Measurements from ENCODE around the gene P2RY6. TPM values are rescaled to one million over a fixed set of nuclear protein-coding genes. Genes with fewer than 3 reads are reported as not detected.

Gene P2RY6
- total RNA-seq, 4 donors from 2014 or later = 0.76 to 1.0 TPM; not detected in 2

DNA sequence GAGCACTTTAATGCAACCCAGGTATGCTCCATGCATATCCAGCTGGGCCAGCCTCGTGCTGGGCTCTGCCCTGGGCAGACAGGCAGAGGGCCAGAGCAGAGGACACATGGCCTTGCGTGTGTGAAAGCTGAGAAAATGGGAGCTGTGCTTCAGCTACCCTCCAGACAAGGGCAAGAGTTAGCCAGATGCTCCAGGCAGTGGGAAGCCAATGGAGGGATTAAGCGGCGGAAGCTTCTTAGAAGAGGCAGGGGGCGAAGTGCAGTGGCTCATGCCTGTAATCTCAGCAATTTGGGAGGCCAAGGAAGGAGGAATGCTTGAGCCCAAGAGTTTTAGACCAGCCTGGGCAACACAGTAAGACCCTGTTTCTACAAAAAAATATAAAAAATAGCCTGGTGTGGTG lies 26.1 kb downstream of the P2RY6 start:
- DNase-seq = no peak
- no peaks in the 10 kb centered on the region for H3K4me1 ChIP-seq
- no peak overlapping the region for H3K4me3 ChIP-seq
- intact Hi-C loops (cut with DNase I; ENCODE audit: low total_unique reads) = loop anchor here (5.0 kb wide), 1 partner anchor 39 kb away; no protein-coding TSS in a partner anchor
- no peak overlapping the region for H3K27ac ChIP-seq
- TF ChIP-seq, protein P1, sequence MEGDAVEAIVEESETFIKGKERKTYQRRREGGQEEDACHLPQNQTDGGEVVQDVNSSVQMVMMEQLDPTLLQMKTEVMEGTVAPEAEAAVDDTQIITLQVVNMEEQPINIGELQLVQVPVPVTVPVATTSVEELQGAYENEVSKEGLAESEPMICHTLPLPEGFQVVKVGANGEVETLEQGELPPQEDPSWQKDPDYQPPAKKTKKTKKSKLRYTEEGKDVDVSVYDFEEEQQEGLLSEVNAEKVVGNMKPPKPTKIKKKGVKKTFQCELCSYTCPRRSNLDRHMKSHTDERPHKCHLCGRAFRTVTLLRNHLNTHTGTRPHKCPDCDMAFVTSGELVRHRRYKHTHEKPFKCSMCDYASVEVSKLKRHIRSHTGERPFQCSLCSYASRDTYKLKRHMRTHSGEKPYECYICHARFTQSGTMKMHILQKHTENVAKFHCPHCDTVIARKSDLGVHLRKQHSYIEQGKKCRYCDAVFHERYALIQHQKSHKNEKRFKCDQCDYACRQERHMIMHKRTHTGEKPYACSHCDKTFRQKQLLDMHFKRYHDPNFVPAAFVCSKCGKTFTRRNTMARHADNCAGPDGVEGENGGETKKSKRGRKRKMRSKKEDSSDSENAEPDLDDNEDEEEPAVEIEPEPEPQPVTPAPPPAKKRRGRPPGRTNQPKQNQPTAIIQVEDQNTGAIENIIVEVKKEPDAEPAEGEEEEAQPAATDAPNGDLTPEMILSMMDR (IDR thresholded peaks at IDR 0.05) = no peak
- no peak for TF ChIP-seq POLR2A (IDR thresholded peaks at IDR 0.05)
- no peaks in the 10 kb centered on the region for H3K36me3 ChIP-seq
- H3K27me3 ChIP-seq = no peaks in the 10 kb centered on the region
- no peaks in the 10 kb centered on the region for H3K9me3 ChIP-seq

DNA sequence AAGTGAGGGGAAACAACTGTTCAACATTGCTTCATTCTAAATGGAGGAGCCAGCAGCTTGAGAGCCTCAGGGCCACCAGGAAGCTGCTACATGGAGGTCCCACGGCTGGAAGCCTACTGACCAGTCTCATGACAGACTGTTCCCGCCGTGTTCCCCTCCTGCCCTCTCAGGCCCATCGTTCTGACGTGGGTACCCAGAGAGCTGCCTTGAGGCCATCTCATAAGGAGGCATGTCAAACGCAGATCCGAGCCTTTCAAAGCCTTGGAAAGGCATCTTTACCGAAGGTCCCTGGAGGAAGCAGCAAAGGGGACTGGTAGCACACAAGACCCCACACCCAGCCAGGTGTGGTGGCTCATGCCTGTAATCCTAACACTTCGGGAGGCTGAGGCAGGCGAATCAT lies 27.6 kb downstream of the P2RY6 start:
- intact Hi-C loops (cut with DNase I; ENCODE audit: low total_unique reads) = loop anchor here (5.0 kb wide), 1 partner anchor 38 kb away; no protein-coding TSS in a partner anchor

DNA sequence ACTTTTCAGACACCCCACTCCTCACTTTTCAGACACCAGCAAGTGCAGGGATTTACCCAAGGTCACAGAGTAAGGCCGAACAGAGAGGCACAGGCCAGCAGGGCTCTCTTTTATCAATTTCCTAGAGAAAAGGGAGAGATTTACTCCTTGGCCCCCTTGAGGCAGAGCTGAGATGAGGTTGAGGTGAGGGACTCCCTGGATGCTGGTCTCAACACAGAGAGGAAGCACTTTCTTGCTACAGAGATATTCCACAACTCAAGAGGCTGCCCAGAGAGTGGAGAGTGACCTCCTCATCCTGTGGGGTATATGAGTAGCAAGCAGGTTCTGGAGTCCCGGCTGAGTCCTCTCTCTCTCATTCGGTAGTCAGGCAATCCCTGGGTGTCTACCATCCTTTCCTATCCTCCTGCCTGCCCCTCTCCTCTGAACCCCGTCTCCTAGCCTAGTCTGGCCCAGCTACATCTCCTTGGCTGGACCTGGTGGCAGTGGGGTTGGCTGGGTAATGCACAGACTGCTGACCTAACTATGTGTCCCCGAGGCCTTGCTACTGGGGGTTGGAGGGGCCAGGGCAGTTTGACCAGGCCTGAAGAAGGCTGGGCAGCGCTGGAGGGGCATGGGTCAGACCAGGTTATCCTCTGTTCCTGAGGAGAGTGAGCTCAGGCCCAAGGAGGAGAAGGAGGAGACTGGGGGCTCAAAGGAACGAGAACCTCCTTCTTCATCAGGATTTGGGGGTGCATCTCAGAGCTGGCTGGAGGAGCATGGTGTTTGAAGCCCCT lies 34.1 kb downstream of the P2RY6 start:
- Histone ChIP-seq H3K9me3 (no peaks in the 10 kb centered on the region), H3K27ac (peak overlapping the region; percentile 91 to 93), H3K36me3 (no peaks in the 10 kb centered on the region), H3K4me1 (no peaks in the 10 kb centered on the region), H3K27me3 (no peaks in the 10 kb centered on the region), H3K4me3 (no peak overlapping the region)
- intact Hi-C loops (cut with DNase I; ENCODE audit: low total_unique reads) = no loop called here
- TF ChIP-seq POLR2A (IDR thresholded peaks at IDR 0.05) = no peak
- TF ChIP-seq, protein P1 (IDR thresholded peaks at IDR 0.05) = no peak
- no peak for DNase-seq

More for the DNA sequence above, 27.6 kb downstream of the P2RY6 start:
- Histone ChIP-seq H3K9me3 (no peaks in the 10 kb centered on the region), H3K36me3 (no peaks in the 10 kb centered on the region), H3K27ac (no peak overlapping the region), H3K27me3 (no peaks in the 10 kb centered on the region), H3K4me3 (no peak overlapping the region), H3K4me1 (no peaks in the 10 kb centered on the region)
- TF ChIP-seq, protein P1 (IDR thresholded peaks at IDR 0.05) = no peak
- TF ChIP-seq POLR2A (IDR thresholded peaks at IDR 0.05) = no peak
- DNase-seq = no peak

DNA sequence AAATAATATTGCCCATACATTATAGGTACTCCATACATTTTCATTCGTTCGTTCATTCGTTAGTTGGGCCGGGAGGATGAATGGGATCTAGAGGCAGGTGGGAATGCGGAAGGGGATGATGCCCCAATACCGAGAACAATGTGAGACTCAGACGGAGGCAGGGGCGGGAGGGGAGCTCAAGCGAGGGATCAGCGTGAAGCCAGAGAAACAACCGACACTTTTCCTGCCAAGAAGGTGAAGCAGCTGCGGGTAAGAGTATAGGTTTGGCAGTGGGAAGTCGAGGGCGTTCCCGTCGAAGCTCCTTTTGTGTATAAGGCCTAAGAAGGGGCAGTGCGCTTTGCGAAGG lies 34.8 kb downstream of the P2RY6 start:
- DNase-seq = no peak
- intact Hi-C loops (cut with DNase I; ENCODE audit: low total_unique reads) = no loop called here
- no peaks in the 10 kb centered on the region for H3K4me1 ChIP-seq
- TF ChIP-seq, protein P1 (IDR thresholded peaks at IDR 0.05) = no peak
- peak in 1 of 2 donors; percentile 29 for TF ChIP-seq POLR2A (IDR thresholded peaks at IDR 0.05)
- no peaks in the 10 kb centered on the region for H3K36me3 ChIP-seq
- H3K9me3 ChIP-seq = no peaks in the 10 kb centered on the region
- H3K27ac ChIP-seq = peak overlapping the region; percentile 91 to 93
- peak overlapping the region; percentile 37 to 46 for H3K4me3 ChIP-seq
- H3K27me3 ChIP-seq = no peaks in the 10 kb centered on the region

DNA sequence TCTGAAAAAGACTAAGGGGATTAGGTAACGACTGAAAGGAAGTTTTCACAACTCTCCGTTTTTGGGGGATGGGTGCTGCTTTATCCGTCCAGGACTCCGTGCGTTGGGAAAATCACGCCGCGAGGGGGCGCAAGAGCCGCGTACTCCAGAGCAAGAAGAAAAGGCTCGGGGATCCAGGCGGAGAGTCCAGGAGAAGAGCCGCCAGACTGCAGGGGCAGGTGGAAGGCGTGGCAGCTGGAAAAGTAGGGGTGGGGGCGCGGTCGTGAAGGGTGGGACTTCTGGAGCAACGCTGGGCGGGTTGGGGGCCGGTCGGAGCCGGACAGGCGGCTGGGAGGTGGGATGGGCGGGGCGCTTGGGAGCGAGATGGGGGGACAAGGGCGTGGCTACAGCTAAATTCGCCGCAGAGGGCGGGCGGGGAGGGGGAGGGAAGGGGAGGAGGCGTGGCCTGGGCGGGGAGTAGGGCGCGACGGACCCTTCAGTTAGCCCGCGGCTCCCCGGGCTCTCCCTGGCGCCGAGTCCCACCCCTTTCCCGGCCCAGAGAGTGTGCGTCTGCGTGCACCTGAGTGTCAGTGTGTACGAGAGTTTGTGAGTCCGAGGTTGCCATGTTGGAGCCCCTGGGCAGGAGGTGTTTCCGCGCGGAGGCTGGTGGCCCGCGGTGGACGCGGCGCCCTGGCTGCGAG lies 35.3 kb downstream of the P2RY6 start:
- Histone ChIP-seq H3K9me3 (no peaks in the 10 kb centered on the region), H3K36me3 (no peaks in the 10 kb centered on the region), H3K4me3 (peak overlapping the region; percentile 37 to 46), H3K27me3 (no peaks in the 10 kb centered on the region), H3K4me1 (no peaks in the 10 kb centered on the region), H3K27ac (peak overlapping the region; percentile 91 to 93)
- peak; percentile 38 to 52 for TF ChIP-seq POLR2A (IDR thresholded peaks at IDR 0.05)
- TF ChIP-seq, protein P1 (IDR thresholded peaks at IDR 0.05) = peak; percentile 93 to 98 (median 96)
- intact Hi-C loops (cut with DNase I; ENCODE audit: low total_unique reads) = no loop called here
- peak; percentile 100 for DNase-seq
